ENCODE results near the gene DHRS4L2. TPM values are rescaled to one million over a fixed set of nuclear protein-coding genes. Genes with fewer than 3 reads are reported as not detected.
"Not testable (repeated sequence)": the region's sequence is repeated elsewhere in the genome, so short reads cannot be mapped to it uniquely, and the experiment has no call there.

Gene DHRS4L2
- polyA plus RNA-seq, 6 donors from 2014 or later = 8.6 to 18.3 (median 16.9) TPM

DNA sequence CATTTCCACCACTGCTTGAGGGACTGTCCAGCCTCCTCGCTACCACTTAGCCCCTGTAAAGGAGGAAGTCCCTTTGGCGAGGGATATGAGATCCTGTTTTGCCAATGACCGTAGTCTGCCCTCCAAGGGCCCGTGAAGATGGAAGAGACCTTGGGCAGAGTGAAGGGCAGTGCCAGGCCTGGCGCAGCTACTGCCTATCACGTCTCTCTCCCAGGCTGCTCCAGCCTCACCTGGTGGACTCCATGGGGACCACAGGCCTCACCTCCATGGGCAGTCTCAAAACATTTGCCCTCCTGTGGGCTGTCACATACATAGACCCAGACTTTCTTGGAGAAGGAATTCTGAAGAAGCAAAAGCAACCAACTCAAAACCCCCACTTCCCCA lies 514 bp upstream of the DHRS4L2 start:
- peak in 1 of 2 donors; percentile 25 for ATAC-seq (ENCODE audit: low read depth in 2 of 2)
- Mint-ChIP-seq H3K27ac (peak overlapping the region in 2 of 6 donors; percentile 37 to 54), H3K4me1 (peaks cover 7 to 25% (median 18%) of the 10 kb centered on the region in 3 donors), H3K4me3 (peak overlapping the region; percentile 75 to 88 (median 84))
- DNase-seq, H3K27me3 Mint-ChIP-seq, H3K9me3 Mint-ChIP-seq, H3K36me3 Mint-ChIP-seq: not testable (repeated sequence)

DNA sequence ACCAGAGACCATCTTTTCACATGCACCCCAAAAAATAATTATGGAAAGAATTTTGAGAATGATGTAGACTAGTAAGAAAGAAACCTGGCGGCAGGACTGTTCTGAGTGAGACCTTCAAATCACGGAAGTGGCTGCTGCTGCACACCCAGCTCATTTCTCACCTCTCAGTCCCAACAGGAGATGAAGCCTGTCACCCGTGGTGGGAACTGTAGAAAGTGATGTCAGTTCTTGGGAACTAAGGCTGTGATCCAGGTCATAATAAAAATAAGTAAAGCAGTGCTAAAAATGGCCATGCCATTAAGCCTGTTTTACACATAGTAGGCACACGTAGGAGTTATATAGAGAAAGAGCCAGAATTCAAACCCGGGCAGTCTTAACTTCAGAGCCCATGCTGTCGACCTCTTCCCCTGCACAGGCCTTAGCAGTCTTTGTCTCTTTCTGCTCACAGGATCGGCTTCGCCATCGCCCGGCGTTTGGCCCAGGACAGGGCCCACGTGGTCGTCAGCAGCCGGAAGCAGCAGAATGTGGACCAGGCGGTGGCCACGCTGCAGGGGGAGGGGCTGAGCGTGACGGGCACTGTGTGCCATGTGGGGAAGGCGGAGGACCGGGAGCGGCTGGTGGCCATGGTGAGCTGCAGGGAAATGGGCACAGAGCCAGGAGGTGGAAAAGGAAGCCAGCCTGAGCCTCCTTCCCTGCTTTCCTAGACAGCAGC lies 1.2 kb downstream of the DHRS4L2 start:
- H3K9me3 Mint-ChIP-seq; DNase-seq; H3K27me3 Mint-ChIP-seq; H3K36me3 Mint-ChIP-seq; ATAC-seq (ENCODE audit: low read depth in 2 of 2): not testable (repeated sequence)
- H3K4me3 Mint-ChIP-seq = peak overlapping the region in 5 of 8 donors; percentile 75 to 87 (median 82)
- peaks cover 7 to 25% (median 18%) of the 10 kb centered on the region in 3 donors for H3K4me1 Mint-ChIP-seq
- peak overlapping the region in 4 of 6 donors; percentile 57 to 77 (median 68) for H3K27ac Mint-ChIP-seq

DNA sequence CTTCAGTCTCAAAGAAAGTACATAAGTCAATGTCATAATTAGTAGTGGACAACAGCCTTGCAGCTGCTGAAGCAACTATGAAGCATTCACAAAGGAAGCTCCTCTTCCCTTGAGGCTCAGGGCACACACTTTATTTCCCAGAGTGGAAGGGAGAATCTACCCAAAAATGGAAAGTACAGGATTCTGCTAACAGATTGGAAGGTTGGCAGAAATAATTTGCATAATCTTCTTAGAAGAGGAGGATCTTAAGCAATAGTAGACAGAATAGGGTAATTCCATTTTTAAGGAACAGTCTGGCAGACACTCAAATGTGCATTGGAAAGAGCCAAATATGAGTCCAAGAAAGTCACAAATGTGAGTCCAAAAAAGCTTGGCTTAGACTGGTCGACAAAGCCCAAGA lies 2.2 kb downstream of the DHRS4L2 start:
- H3K36me3 Mint-ChIP-seq; H3K27ac Mint-ChIP-seq; H3K27me3 Mint-ChIP-seq; DNase-seq; H3K4me3 Mint-ChIP-seq; H3K9me3 Mint-ChIP-seq; ATAC-seq (ENCODE audit: low read depth in 2 of 2): not testable (repeated sequence)
- H3K4me1 Mint-ChIP-seq = peaks cover 7 to 25% (median 18%) of the 10 kb centered on the region in 3 donors

DNA sequence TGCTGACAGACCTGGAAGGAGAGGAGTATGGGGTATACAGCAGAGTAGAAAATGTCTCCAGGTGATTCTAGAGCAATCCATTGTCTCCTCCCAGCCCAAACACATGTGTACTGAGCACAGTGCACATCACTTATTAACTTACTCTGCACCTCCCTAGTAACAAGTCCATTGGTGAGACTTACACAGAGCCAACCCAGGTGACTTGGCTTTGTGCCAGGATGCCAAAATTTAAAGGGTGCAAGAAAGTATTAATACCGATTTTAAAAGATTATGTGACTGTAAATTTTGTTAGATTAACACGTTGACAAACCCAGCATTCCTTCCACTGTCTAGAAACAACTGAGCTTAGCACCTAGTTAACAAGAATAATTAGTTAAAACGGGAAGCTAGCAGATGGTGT lies 4.3 kb downstream of the DHRS4L2 start:
- H3K36me3 Mint-ChIP-seq, DNase-seq, H3K9me3 Mint-ChIP-seq: not testable (repeated sequence)

DNA sequence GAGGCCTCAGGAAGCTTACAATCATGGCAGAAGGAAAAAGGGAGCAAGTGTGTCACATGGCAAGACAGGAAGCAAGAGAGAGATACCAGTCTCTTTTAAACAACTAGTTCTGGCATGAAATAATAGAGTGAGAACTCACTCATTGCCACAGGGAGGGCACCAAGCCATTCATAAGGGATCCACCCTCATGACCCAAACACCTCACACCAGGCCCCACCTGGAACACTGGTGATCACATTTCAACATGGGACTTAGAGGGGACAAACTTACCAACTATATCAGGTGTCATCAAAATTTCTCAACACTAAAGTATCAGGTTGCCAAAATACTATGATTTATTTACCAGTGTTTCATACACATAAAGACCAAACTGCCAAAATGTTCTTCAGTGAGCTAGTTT lies 7.3 kb downstream of the DHRS4L2 start:
- not testable (repeated sequence) for ATAC-seq (ENCODE audit: low read depth in 2 of 2); H3K4me1 Mint-ChIP-seq; H3K36me3 Mint-ChIP-seq; H3K27me3 Mint-ChIP-seq; H3K9me3 Mint-ChIP-seq; H3K4me3 Mint-ChIP-seq; DNase-seq; H3K27ac Mint-ChIP-seq

More for the DNA sequence above, 4.3 kb downstream of the DHRS4L2 start:
- not testable (repeated sequence) for H3K4me3 Mint-ChIP-seq; H3K27me3 Mint-ChIP-seq; H3K27ac Mint-ChIP-seq; ATAC-seq (ENCODE audit: low read depth in 2 of 2)
- peaks cover 7 to 18% (median 16%) of the 10 kb centered on the region in 3 donors for H3K4me1 Mint-ChIP-seq

DNA sequence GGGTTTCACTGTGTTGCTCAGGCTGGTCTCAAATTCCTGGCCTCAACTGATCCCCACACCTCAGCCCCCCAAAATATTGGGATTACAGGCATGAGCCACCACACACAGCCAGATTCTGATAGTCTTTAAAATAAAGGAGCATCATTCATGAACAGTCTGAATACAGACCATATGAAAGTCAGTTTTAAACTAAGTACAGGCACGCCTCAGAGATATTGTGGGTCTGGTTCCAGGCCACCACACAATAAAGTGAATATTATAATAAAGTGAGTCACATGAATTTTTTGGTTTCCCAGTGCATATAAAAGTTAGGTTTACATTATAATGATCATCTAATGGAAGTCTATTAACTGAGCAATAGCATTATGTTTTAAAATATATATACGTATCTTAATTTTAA lies 8.1 kb downstream of the DHRS4L2 start:
- not testable (repeated sequence) for H3K4me3 Mint-ChIP-seq

DNA sequence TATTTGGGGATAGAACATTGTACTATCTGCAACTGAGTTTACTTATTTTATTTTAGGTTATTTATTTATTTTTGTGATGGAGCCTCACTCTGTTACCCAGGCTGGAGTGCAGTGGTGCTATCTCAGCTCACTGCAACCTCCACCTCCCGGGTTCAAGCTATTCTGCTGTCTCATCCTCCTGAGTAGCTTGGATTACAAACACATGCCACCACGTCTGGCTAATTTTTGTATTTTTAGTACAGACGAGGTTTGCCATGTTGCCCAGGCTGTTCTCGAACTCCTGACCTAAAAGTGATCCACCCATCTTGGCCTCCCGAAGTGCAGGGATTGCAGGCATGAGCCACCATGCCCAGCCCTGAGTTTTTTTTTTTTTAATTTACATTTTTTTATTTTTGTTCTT lies 10.9 kb downstream of the DHRS4L2 start:
- ATAC-seq (ENCODE audit: low read depth in 2 of 2); H3K9me3 Mint-ChIP-seq; H3K27ac Mint-ChIP-seq; H3K4me3 Mint-ChIP-seq; DNase-seq; H3K4me1 Mint-ChIP-seq; H3K27me3 Mint-ChIP-seq; H3K36me3 Mint-ChIP-seq: not testable (repeated sequence)

More for the DNA sequence above, 8.1 kb downstream of the DHRS4L2 start:
- not testable (repeated sequence) for DNase-seq; H3K36me3 Mint-ChIP-seq; H3K4me1 Mint-ChIP-seq; H3K27ac Mint-ChIP-seq; ATAC-seq (ENCODE audit: low read depth in 2 of 2); H3K9me3 Mint-ChIP-seq; H3K27me3 Mint-ChIP-seq

DNA sequence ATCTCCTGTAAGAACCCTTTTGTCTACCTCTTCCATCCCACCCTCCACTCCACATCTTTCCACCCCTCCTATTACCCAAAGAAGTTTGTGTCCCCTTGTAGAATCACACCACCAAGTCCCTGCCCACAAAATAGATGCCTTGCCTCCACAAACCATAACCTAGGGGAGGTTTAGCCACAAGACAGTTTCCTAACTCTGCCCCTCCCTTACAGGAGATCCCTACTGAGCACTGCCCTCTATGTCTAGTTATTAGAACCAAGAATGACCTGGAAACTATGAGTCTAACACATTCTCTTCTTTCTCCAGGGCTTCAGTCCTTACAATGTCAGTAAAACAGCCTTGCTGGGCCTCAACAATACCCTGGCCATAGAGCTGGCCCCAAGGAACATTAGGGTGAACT lies 12.3 kb downstream of the DHRS4L2 start:
- H3K27me3 Mint-ChIP-seq; H3K36me3 Mint-ChIP-seq; H3K4me1 Mint-ChIP-seq; ATAC-seq (ENCODE audit: low read depth in 2 of 2); H3K9me3 Mint-ChIP-seq; DNase-seq: not testable (repeated sequence)
- H3K4me3 Mint-ChIP-seq = peak overlapping the region in 1 of 8 donors; percentile 3
- peak overlapping the region in 2 of 6 donors; percentile 32 to 61 for H3K27ac Mint-ChIP-seq

DNA sequence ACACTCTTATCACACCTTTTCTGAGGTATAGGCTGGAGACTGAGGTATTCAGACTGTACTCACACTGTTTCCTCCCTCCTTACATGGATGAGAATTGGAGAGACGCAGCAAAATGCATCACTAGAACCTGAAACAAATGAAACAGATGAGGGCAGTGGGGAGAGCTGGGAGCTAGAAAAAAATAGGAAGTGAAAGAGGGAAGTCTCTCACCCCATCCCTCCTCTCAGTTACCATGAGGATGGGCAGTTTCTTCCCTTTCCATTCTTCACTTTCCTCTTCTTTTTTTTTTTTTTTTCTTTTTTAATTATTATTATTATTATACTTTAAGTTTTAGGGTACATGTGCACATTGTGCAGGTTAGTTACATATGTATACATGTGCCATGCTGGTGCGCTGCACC lies 12.9 kb downstream of the DHRS4L2 start:
- not testable (repeated sequence) for H3K4me1 Mint-ChIP-seq, H3K27ac Mint-ChIP-seq, H3K4me3 Mint-ChIP-seq, H3K36me3 Mint-ChIP-seq, DNase-seq, H3K9me3 Mint-ChIP-seq, H3K27me3 Mint-ChIP-seq
- ATAC-seq (ENCODE audit: low read depth in 2 of 2) = peak; percentile 79 to 90

DNA sequence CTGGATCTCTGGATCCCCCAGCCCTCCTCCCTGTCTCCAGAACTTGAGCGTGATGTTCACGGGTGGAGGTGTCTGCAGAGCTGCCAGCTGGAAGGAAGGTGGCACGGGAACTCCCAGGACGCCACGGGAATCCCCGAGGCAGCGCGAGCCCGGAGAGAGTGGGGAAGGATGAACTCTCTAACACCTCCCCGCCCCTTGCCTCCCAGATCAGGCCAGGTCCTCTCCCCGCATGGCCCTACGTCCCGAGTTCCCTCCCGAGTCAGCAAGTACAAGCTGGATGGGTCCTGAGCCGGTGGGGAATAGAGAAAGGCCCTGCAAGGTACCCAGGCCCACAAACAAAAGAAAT lies 17.7 kb downstream of the DHRS4L2 start:
- not testable (repeated sequence) for H3K36me3 Mint-ChIP-seq, H3K9me3 Mint-ChIP-seq, H3K27ac Mint-ChIP-seq, H3K27me3 Mint-ChIP-seq, DNase-seq
- peak; percentile 24 to 29 for ATAC-seq (ENCODE audit: low read depth in 2 of 2)
- peak overlapping the region in 6 of 8 donors; percentile 30 to 94 (median 62) for H3K4me3 Mint-ChIP-seq
- peaks cover 16 to 26% (median 25%) of the 10 kb centered on the region in 3 donors for H3K4me1 Mint-ChIP-seq

DNA sequence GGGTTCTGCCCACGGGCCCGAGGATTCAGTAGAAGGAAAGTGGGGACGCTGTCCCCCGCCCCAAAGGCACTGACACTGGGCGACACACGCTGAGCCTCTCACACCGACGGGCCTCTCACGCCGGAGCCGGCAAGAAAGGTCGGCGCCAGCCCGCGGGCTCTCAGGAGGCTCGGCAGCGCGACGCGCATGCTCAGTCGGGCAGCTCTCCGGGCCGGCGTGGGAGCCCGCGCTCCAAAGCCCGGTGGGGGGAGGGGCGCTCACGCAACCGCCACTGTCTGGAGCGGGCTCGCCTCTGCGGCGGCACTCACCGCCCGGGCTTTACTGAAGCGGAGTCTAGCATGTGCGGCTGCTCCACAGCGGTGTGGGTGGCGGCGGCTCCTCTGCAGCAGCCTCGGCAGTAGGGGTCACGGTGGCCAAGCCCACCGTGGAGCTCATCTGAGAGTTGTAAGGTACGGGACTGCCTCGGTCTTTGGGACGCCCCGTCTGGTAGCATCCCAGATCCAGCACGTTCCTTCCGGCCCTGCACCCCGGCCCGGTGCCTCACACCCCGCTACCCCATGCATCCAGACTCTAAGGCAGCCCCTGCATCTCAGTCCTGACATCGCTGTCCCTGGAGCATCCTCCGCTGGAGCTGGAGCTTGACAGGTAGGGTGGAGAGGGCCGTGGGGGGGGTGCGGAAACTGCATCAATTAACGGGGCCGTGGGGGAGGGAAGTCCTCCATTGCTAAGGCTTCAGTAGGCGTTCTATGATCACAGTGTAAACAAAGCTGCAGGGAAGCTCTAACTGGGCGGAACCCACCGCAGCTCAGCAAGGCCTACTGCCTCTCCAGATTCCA lies 18.3 kb downstream of the DHRS4L2 start:
- H3K36me3 Mint-ChIP-seq, H3K27me3 Mint-ChIP-seq, H3K9me3 Mint-ChIP-seq: not testable (repeated sequence)
- ATAC-seq (ENCODE audit: low read depth in 2 of 2) = peak; percentile 80
- Mint-ChIP-seq H3K27ac (peak overlapping the region in 5 of 6 donors; percentile 32 to 69 (median 61)), H3K4me1 (peaks cover 16 to 26% (median 25%) of the 10 kb centered on the region in 3 donors), H3K4me3 (peak overlapping the region; percentile 76 to 94 (median 89))
- DNase-seq = peak; percentile 55

DNA sequence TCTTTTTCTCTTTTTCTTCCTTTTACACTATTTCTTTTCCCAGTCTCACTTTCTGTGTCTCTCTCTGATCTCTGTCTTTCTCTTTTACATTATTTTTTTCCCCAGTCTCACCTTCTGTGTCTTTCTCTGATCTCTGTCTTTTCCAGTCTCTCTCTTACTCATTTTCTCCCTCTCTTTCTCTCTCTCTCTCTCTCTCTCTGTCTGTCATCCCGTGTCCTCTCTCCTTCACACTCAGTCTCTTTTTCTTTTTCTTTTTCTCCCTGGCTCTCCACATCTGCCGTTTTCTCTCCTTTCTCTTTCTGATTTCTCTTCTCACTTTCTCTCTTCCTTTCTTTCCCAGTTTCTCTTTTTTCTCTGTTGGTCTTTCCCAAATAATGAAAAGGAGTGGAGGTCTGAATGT lies 22.3 kb downstream of the DHRS4L2 start:
- no peaks in the 10 kb centered on the region for H3K36me3 Mint-ChIP-seq
- H3K27me3 Mint-ChIP-seq = no peaks in the 10 kb centered on the region
- DNase-seq (no peak), ATAC-seq (ENCODE audit: low read depth in 2 of 2) (no peak)
- H3K4me3 Mint-ChIP-seq = peak overlapping the region in 1 of 8 donors; percentile 28
- no peaks in the 10 kb centered on the region for H3K9me3 Mint-ChIP-seq
- H3K4me1 Mint-ChIP-seq = peaks cover 16 to 30% (median 26%) of the 10 kb centered on the region in 3 donors
- peak overlapping the region in 3 of 6 donors; percentile 20 to 71 (median 64) for H3K27ac Mint-ChIP-seq

DNA sequence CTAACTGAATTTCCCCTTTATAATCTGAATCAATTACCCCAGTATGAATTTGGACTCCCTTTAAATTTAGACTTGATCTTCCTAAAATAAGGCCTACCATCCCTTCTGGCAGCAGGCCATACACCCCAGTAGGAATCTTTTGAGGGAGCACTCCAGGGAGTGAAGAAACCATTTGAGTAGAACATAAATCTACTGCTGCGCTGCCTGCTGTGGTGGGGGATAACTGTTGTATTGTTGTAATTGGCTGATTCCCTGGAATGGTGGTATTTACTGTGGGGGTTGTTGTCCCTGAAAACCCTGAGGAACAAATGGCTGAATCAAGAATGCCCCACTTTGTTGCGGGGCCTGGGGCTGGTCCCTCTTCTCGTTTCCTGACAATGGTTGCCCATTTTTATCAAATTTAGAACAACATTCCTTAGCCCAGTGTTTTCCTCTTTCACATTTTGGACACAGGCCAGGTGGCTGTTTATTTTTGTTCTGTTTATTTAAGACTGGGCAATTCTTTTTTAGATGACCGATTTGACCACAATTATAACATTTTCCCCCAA lies 24.1 kb downstream of the DHRS4L2 start:
- not testable (repeated sequence) for H3K36me3 Mint-ChIP-seq; H3K4me3 Mint-ChIP-seq; ATAC-seq (ENCODE audit: low read depth in 2 of 2); H3K27me3 Mint-ChIP-seq; H3K27ac Mint-ChIP-seq; DNase-seq; H3K9me3 Mint-ChIP-seq
- H3K4me1 Mint-ChIP-seq = peaks cover 20 to 37% (median 31%) of the 10 kb centered on the region in 3 donors
